Tibial artery (tissue), 4 donors: ENCODE results near the gene NDUFB4.

Experiments used
- DNase-seq, 2 donors: peaks; one replicate each; pipeline ENCODE4 v3.0.0-alpha.2; 2019
- H3K27ac ChIP-seq, 2 donors: fragments of 200-600 bp; sonication (generic) in 1 of 2; 1 replicate in 1 of 2; 2 replicates in 1 of 2; pipeline ENCODE4 v1.5.1; 2018 to 2019; ENCODE audit warnings: mild to moderate bottlenecking in 1 of 2
- H3K27me3 ChIP-seq, 2 donors: fragments of 200-600 bp; sonication (generic) in 1 of 2; one replicate each; pipeline versions ENCODE4 v1.5.1 to v1.6.0; 2016 to 2019
- H3K36me3 ChIP-seq, 3 donors: fragments of 200-600 bp; sonication (generic) in 2 of 3; one replicate each; pipeline ENCODE4 v1.5.1; 2016 to 2019; ENCODE audit warnings: mild to moderate bottlenecking in 2 of 3
- H3K4me1 ChIP-seq, 4 donors: fragments of 200-600 bp; sonication (generic) in 2 of 4; 1 replicate in 3 of 4; 2 replicates in 1 of 4; pipeline ENCODE4 v1.5.1; 2016 to 2019
- H3K4me3 ChIP-seq, 2 donors: fragments of 200-600 bp; sonication (generic) in 1 of 2; 1 replicate in 1 of 2; 2 replicates in 1 of 2; pipeline ENCODE4 v1.5.1; 2018 to 2019; ENCODE audit warnings: mild to moderate bottlenecking in 2 of 2
- H3K9me3 ChIP-seq, 3 donors: fragments of 200-600 bp; sonication (generic) in 1 of 3; one replicate each; pipeline ENCODE4 v1.5.1; 2016 to 2019
- CTCF ChIP-seq, 2 experiments: fragments of 200-600 bp in 1 of 2; fragments of 450-650 bp in 1 of 2; IDR thresholded peaks; one replicate each; pipeline ENCODE4 v1.5.1; 2017 to 2019; ENCODE audit warnings: antibody characterized with exemption in 2 of 2, mild to moderate bottlenecking in 1 of 2, moderate library complexity in 1 of 2
- intact Hi-C: fragments of 100-400 bp; cut with DNase I; formaldehyde crosslinking; loops from one replicate; pipeline ENCODE4 v1.15.0; 2023; ENCODE audit warnings: low total_unique reads

The NDUFB4 gene

DNA sequence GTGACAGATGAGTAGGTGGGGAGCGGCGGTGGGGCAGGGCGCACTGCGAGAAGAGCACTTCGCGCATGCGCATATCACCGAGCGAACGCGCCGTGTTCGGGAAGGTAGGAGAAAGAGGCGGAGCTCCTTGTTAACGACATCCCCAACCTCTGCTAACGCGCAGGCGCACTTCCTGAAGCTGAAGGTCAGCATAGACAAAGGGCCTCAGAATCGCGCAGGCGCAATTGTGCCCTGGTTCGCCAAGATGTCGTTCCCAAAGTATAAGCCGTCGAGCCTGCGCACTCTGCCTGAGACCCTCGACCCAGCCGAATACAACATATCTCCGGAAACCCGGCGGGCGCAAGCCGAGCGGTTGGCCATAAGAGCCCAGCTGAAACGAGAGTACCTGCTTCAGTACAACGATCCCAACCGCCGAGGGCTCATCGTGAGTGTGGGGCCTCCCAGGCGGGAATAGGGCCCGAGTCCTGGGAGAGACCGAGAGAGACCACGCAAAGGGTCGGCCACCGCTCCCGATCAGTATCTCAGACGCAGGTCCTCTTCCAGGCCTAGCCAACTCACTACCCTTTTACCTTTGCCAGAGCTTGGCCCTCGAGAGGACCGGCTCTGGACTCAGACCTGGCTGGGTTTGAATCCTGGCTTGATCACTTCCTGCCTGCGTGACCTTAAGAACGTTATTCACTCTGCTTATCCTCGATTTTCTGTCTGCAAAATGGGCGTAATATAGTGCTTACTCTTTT lies at the start of gene NDUFB4:
NDUFB4 (plus strand) TSS at position 221 of the 737 bp plus-strand sequence; CDS start at position 245, 24 bp downstream.
- intact Hi-C loops = loop anchor here (5.0 to 10.0 kb wide), 2 partner anchors 146 to 1101 kb away; partner anchors contain the start of genes GTF2E1, RABL3 and TIMMDC1
- Histone ChIP-seq H3K36me3 (peaks cover under 1 to 16% (median 3%) of the 10 kb centered on the region in 3 donors), H3K27ac (peak within 1 kb of the TSS; percentile 81 to 83), H3K9me3 (no peaks in the 10 kb centered on the region), H3K4me3 (peak within 1 kb of the TSS; percentile 65 to 66), H3K4me1 (peaks cover 0 to 44% (median 29%) of the 10 kb centered on the region in 4 donors), H3K27me3 (no peaks in the 10 kb centered on the region)
- DNase-seq = peak; percentile 96 to 98
- no peak for TF ChIP-seq CTCF (IDR thresholded peaks at IDR 0.05)

DNA sequence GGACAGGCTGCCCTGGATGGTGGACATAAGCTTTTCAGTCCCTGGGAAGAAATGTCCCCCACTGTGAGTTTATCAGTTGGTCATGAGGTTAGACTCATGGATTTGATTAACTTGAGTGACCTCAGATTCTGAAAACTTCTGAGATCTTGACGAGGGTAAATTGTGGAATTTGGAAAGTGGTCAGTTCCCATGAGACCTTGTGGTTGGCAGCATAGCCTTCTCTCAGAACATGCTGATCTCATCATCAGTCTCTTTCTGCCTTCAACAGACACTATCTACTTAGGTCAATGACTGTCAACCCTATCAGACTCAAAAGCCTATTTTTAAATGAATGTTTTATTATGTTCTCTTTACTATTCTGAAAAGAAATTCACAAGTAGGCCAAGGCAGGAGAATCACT lies 45.6 kb upstream of the NDUFB4 start:
- intact Hi-C loops = no loop called here
- Histone ChIP-seq H3K36me3 (no peaks in the 10 kb centered on the region), H3K4me1 (peaks cover 0 to 9% (median 2%) of the 10 kb centered on the region in 4 donors), H3K27me3 (no peaks in the 10 kb centered on the region), H3K9me3 (no peaks in the 10 kb centered on the region), H3K27ac (no peak overlapping the region), H3K4me3 (no peak overlapping the region)
- TF ChIP-seq CTCF (IDR thresholded peaks at IDR 0.05) = no peak
- no peak for DNase-seq

DNA sequence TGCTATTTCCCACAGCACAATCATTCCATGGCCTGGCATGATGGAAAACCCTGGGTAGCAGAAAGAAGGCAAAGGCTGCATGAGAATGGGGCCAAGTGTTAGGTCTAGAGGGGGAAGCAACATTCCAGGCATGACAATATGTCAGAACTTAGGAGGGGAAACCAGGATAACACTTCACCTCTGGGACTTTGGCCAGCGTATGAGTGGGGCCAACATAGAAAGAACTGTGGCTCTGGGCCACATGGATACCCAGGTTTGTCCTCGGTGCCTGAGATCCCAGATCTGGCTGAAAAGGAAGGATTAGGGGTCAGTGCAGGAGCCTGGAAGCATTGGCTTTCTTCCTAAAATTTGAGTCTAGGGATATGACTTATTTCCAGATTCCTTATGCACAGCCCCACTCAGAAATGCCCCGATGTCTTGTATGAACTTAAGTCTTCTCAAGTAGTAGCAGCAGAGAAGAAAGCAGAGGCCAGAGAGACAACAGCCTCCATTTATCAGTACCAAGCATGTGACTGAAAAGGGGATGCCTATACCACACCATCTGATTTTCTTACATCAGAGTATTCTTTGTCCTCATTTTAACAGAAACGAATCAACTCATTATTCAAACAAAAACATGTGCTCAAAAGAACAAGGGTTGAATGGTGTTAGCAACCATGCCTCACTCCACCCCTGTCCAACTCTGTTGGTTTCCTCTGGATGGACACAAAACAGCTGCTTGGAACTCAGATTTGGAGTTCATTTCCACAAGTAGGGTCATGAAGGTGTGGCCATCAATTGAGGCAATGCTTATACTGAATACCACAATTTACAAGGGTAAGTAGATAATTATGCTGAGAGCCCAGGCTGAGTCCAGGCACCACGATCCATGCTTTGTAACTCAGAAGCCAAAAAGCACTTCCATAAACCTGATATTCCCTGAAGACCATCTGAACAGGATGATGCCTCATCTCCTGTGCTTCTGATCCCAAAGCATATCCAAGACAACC lies 43.7 kb upstream of the NDUFB4 start:
- DNase-seq = no peak

GRCh38 chr3:120554812-120555606 lies 41.1 kb upstream of the NDUFB4 start:
- H3K27me3 ChIP-seq = no peaks in the 10 kb centered on the region
- DNase-seq = no peak
- H3K27ac ChIP-seq = peak overlapping the region; percentile 58 to 64
- TF ChIP-seq CTCF (IDR thresholded peaks at IDR 0.05) = no peak
- H3K4me3 ChIP-seq = no peak overlapping the region
- H3K9me3 ChIP-seq = no peaks in the 10 kb centered on the region
- intact Hi-C loops = loop anchor here (5.0 kb wide), 2 partner anchors 133 to 313 kb away; no protein-coding TSS in a partner anchor
- peaks cover 0 to 47% (median 31%) of the 10 kb centered on the region in 4 donors for H3K4me1 ChIP-seq
- no peaks in the 10 kb centered on the region for H3K36me3 ChIP-seq

More for the DNA sequence above, 43.7 kb upstream of the NDUFB4 start:
- TF ChIP-seq CTCF (IDR thresholded peaks at IDR 0.05) = no peak
- Histone ChIP-seq H3K27ac (no peak overlapping the region), H3K4me1 (peaks cover 0 to 28% (median 16%) of the 10 kb centered on the region in 4 donors), H3K9me3 (no peaks in the 10 kb centered on the region), H3K27me3 (no peaks in the 10 kb centered on the region), H3K4me3 (no peak overlapping the region), H3K36me3 (no peaks in the 10 kb centered on the region)
- intact Hi-C loops = no loop called here
